ENCODE data around the gene GDPD5. TPM values are rescaled to one million over a fixed set of nuclear protein-coding genes. Genes with fewer than 3 reads are reported as not detected.

GDPD5 gene
- total and polyA plus RNA-seq, 12 donors: 4.1 to 110 (median 14.5) TPM

- 38 to 40% (median 40%) methylated on average over 13 to 15 of the region's 15 CpGs for WGBS, 4 donors
- H3K36me3 ChIP-seq (replicated peaks in 1 of 2): no peaks in the 10 kb centered on the region
- H3K9me3 ChIP-seq (replicated peaks in 1 of 3): no peaks in the 10 kb centered on the region
- H3K4me1 ChIP-seq (replicated peaks in 1 of 2): no peaks in the 10 kb centered on the region
- no peak overlapping the region for H3K4me3 ChIP-seq
- DNase-seq: no peak
- H3K27ac ChIP-seq: no peak overlapping the region
- intact Hi-C loops (cut with DNase I): loop anchor here in 1 of 2 donors (10.0 kb wide), 1 partner anchor 250 kb away; no protein-coding TSS in a partner anchor
- H3K27me3 ChIP-seq: no peaks in the 10 kb centered on the region
- TF ChIP-seq POLR2A (IDR thresholded peaks at IDR 0.05) (no peak), CTCF (IDR thresholded peaks at IDR 0.05) (no peak)
Measured at GRCh38 chr11:75534259-75535069, 8.7 kb upstream of the GDPD5 start.

GRCh38 chr11:75533896-75534258 lies 8.1 kb upstream of the GDPD5 start:
- Histone ChIP-seq H3K4me3 (no peak overlapping the region), H3K9me3 (replicated peaks in 1 of 3) (no peaks in the 10 kb centered on the region), H3K36me3 (replicated peaks in 1 of 2) (no peaks in the 10 kb centered on the region), H3K27me3 (no peaks in the 10 kb centered on the region), H3K4me1 (replicated peaks in 1 of 2) (no peaks in the 10 kb centered on the region), H3K27ac (no peak overlapping the region)
- intact Hi-C loops (cut with DNase I): loop anchor here in 1 of 2 donors (10.0 kb wide), 1 partner anchor 249 kb away; no protein-coding TSS in a partner anchor
- DNase-seq: no peak
- TF ChIP-seq CTCF (IDR thresholded peaks at IDR 0.05) (no peak), POLR2A (IDR thresholded peaks at IDR 0.05) (no peak)
- WGBS, 4 donors: 51 to 95% (median 71%) methylated on average over 1 of the region's 1 CpG

- no peaks in the 10 kb centered on the region for H3K36me3 ChIP-seq (replicated peaks in 1 of 2)
Measured at GRCh38 chr11:75532200-75533048, 6.7 kb upstream of the GDPD5 start.

More at GRCh38 chr11:75532200-75533048, 6.7 kb upstream of the GDPD5 start:
- 34 to 40% (median 35%) methylated on average over 6 to 7 of the region's 7 CpGs for WGBS, 4 donors
- DNase-seq: peak in 6 of 7 donors; percentile 54 to 91 (median 71)
- Histone ChIP-seq H3K9me3 (replicated peaks in 1 of 3) (no peaks in the 10 kb centered on the region), H3K4me3 (no peak overlapping the region), H3K27me3 (no peaks in the 10 kb centered on the region), H3K27ac (no peak overlapping the region), H3K4me1 (replicated peaks in 1 of 2) (no peaks in the 10 kb centered on the region)
- intact Hi-C loops (cut with DNase I): loop anchor here in 1 of 2 donors (10.0 kb wide), 1 partner anchor 248 kb away; no protein-coding TSS in a partner anchor
- peak; percentile 80 to 97 (median 92) for TF ChIP-seq CTCF (IDR thresholded peaks at IDR 0.05)
- TF ChIP-seq POLR2A (IDR thresholded peaks at IDR 0.05): peak in 1 of 2 donors; percentile 12

All from adrenal gland (tissue), 12 donors.